Heart right ventricle (tissue), 16 donors: Measurements from ENCODE around the gene INSRR. TPM values are rescaled to one million over a fixed set of nuclear protein-coding genes. Genes with fewer than 3 reads are reported as not detected.

Experiments used
- ATAC-seq, 8 donors: fragments of 200-7000 bp; cut with Tn5 transposase; one replicate each; pipeline ENCODE4 v1.9.1; 2020; ENCODE audit warnings: mild to moderate bottlenecking in 8 of 8, moderate library complexity in 8 of 8, moderate number of reproducible peaks in 1 of 8
- DNase-seq, 2 donors: peaks; one replicate each; pipeline ENCODE4 v3.0.0-alpha.2; 2020
- H3K27ac ChIP-seq, 10 donors: fragments of 200-600 bp; sonication (generic) in 2 of 10; one replicate each; pipeline versions ENCODE4 v1.5.0 to v1.8.0; 2020 to 2022; ENCODE audit warnings: mild to moderate bottlenecking in 3 of 10
- H3K27me3 ChIP-seq, 7 donors: fragments of 200-600 bp; one replicate each; pipeline ENCODE4 v1.8.0; 2021 to 2022; ENCODE audit warnings: mild to moderate bottlenecking in 2 of 7
- H3K36me3 ChIP-seq, 9 donors: fragments of 200-600 bp; sonication (generic) in 1 of 9; one replicate each; pipeline versions ENCODE4 v1.5.0 to v1.8.0; 2020 to 2022; ENCODE audit warnings: mild to moderate bottlenecking in 2 of 9
- H3K4me1 ChIP-seq, 9 donors: fragments of 200-600 bp; sonication (generic) in 1 of 9; one replicate each; pipeline versions ENCODE4 v1.5.0 to v1.8.0; 2020 to 2022; ENCODE audit warnings: mild to moderate bottlenecking in 4 of 9
- H3K4me3 ChIP-seq, 10 donors: fragments of 200-600 bp; sonication (generic) in 2 of 10; one replicate each; pipeline versions ENCODE4 v1.5.0 to v1.8.0; 2020 to 2022; ENCODE audit warnings: mild to moderate bottlenecking in 7 of 10, moderate library complexity in 2 of 10
- H3K9me3 ChIP-seq, 11 donors: fragments of 200-600 bp in 10 of 11; sonication (generic) in 2 of 11; one replicate each; pipeline versions ENCODE4 v1.5.0 to v1.8.0; 2013 to 2022; ENCODE audit warnings: mild to moderate bottlenecking in 2 of 11, control low read depth in 1 of 11, moderate library complexity in 1 of 11
- CTCF ChIP-seq, 9 donors: fragments of 200-600 bp; sonication (generic) in 2 of 9; IDR thresholded peaks; one replicate each; pipeline versions ENCODE4 v1.5.0 to v1.8.0; 2021 to 2022; ENCODE audit warnings: antibody characterized with exemption in 9 of 9, mild to moderate bottlenecking in 5 of 9, moderate library complexity in 1 of 9
- WGBS, 2 donors: extraction: QIAGEN DNeasy Blood & Tissue Kit; methylation state at CpG; one replicate each; pipeline ENCODE4 v1.1.7; 2013; ENCODE audit warnings: inconsistent platforms in 1 of 2; 5-methylcytosine and 5-hydroxymethylcytosine counted together
- intact Hi-C, 10 donors: fragments of 100-400 bp; cut with DNase I; formaldehyde crosslinking; loops; one replicate each; pipeline versions ENCODE4 v1.11.1 to v1.14.2; 2022
- polyA plus RNA-seq, 2 donors: library from polyadenylated mRNA; stranded (reverse); fragments of 200-250 nt; gene quantifications; one replicate each; pipeline ENCODE4 v1.2.3, GENCODE V29; 2013
- total RNA-seq, 10 donors: library from RNA; stranded (reverse); fragmentation: NEBNext Ultra II Directional in 3 of 10; extraction: Animal tissue kit (Norgen Biotek cat#: 25700) in 3 of 10; gene quantifications; one replicate each; pipeline versions ENCODE4 v1.2.1 to v1.2.4, GENCODE V29; 2021 to 2023
- donor health status: Arrhythmogenic right ventricular cardiomyopathy.
- donor health status: ischemic (EF 13 %, LVEDD 7.1; RV severe dilation, severe dysfunction).
- donor health status: healthy with polysubstance abuse.
- donor health status: DM: no; HTN: yes; CAD: no.
- donor health status: DM: no; HTN: no; CAD: no.
- donor health status: ischemic (EF 25% LVEDD 6.9; RV normal size, moderate dysfunction).
- donor health status: ischemic (EF 25% LVEDD 5.7; RV mildly dilated, moderate dysfunction).
- donor health status: healthy.
- donor health status: DM: yes; HTN: yes; CAD: no.
- donor health status: Ischemic cardiomyopathy.
- donor health status: ischemic (EF 35%, LVEDD 5.7; RV mildly dilated, moderate dysfunction).
- donor health status: nonischemic (EF 11% LVEDD 7.7; RV severe dilation, severe dysfunction).
- donor health status: DM: yes; HTN: yes; CAD: no.
- donor health status: PGD.
- donor health status: ischemic (EF 29% LVEDD 5.4; RV normal size, mild dysfunction).
- donor health status: nonischemic (EF 23%, LVEDD 6.1; RV moderate dilation, normal function).

The INSRR gene
- total and polyA plus RNA-seq, 12 donors = 0.01 to 0.80 (median 0.07) TPM

- Histone ChIP-seq H3K27ac (no peak overlapping the region), H3K4me3 (no peak overlapping the region), H3K4me1 (peaks cover 10 to 83% (median 72%) of the 10 kb centered on the region in 9 donors), H3K27me3 (peaks cover 0 to 19% (median 0%) of the 10 kb centered on the region in 7 donors), H3K9me3 (no peaks in the 10 kb centered on the region), H3K36me3 (peaks cover 0 to 56% (median 19%) of the 10 kb centered on the region in 9 donors)
- no peak for TF ChIP-seq CTCF (IDR thresholded peaks at IDR 0.05)
- DNase-seq = no peak
- 76 to 84% methylated on average over 16 of the region's 16 CpGs for WGBS, 2 donors
- intact Hi-C loops = no loop called here
- ATAC-seq = no peak
These were observed 46.3 kb upstream of the INSRR start for GRCh38 chr1:156905176-156905575.

- 60 to 71% methylated on average over 18 to 19 of the region's 19 CpGs for WGBS, 2 donors
- no peak for TF ChIP-seq CTCF (IDR thresholded peaks at IDR 0.05)
These were observed 45.5 kb upstream of the INSRR start for GRCh38 chr1:156904187-156904959.

GRCh38 chr1:156903328-156904091 lies 44.6 kb upstream of the INSRR start:
- ATAC-seq (no peak), DNase-seq (no peak)
- intact Hi-C loops = no loop called here
- peaks cover 0 to 39% (median 14%) of the 10 kb centered on the region in 9 donors for H3K36me3 ChIP-seq
- TF ChIP-seq CTCF (IDR thresholded peaks at IDR 0.05) = no peak
- 70 to 72% methylated on average over 15 of the region's 15 CpGs for WGBS, 2 donors
- H3K27me3 ChIP-seq = peaks cover 0 to 5% (median 0%) of the 10 kb centered on the region in 7 donors
- H3K27ac ChIP-seq = peak overlapping the region in 8 of 10 donors; percentile 3 to 98 (median 29)
- no peaks in the 10 kb centered on the region for H3K9me3 ChIP-seq
- H3K4me1 ChIP-seq = peaks cover 18 to 93% (median 85%) of the 10 kb centered on the region in 9 donors
- H3K4me3 ChIP-seq = no peak overlapping the region

More at GRCh38 chr1:156904187-156904959, 45.5 kb upstream of the INSRR start:
- Histone ChIP-seq H3K9me3 (no peaks in the 10 kb centered on the region), H3K27me3 (peaks cover 0 to 11% (median 0%) of the 10 kb centered on the region in 7 donors), H3K36me3 (peaks cover 0 to 48% (median 14%) of the 10 kb centered on the region in 9 donors), H3K4me3 (no peak overlapping the region), H3K4me1 (peaks cover 15 to 91% (median 80%) of the 10 kb centered on the region in 9 donors), H3K27ac (peak overlapping the region in 7 of 10 donors; percentile 19 to 98 (median 40))
- ATAC-seq = peak in 6 of 8 donors; percentile 14 to 32 (median 21)
- no peak for DNase-seq
- intact Hi-C loops = no loop called here
